Heart left ventricle (tissue), 16 donors: ENCODE results near the gene MGA. TPM values are rescaled to one million over a fixed set of nuclear protein-coding genes. Genes with fewer than 3 reads are reported as not detected.

ENCODE experiments used
- ATAC-seq, 4 donors: fragments of 200-7000 bp; cut with Tn5 transposase; one replicate each; pipeline ENCODE4 v1.9.1; 2020 to 2022; ENCODE audit warnings: moderate library complexity in 4 of 4, mild to moderate bottlenecking in 3 of 4, moderate number of reproducible peaks in 1 of 4
- DNase-seq, 5 donors: peaks; one replicate each; pipeline ENCODE4 v3.0.0-alpha.2; 2020
- H3K27ac ChIP-seq, 12 donors: fragments of 200-600 bp; sonication (generic) in 4 of 12; one replicate each; pipeline versions ENCODE4 v1.5.0 to v1.8.0; 2016 to 2022; ENCODE audit warnings: mild to moderate bottlenecking in 2 of 12
- H3K27me3 ChIP-seq, 9 donors: fragments of 200-600 bp; sonication (generic) in 2 of 9; one replicate each; pipeline versions ENCODE4 v1.5.1 to v1.8.0; 2016 to 2022; ENCODE audit warnings: mild to moderate bottlenecking in 3 of 9
- H3K36me3 ChIP-seq, 9 donors: fragments of 200-600 bp; sonication (generic) in 2 of 9; one replicate each; pipeline versions ENCODE4 v1.5.0 to v1.8.0; 2018 to 2022; ENCODE audit warnings: mild to moderate bottlenecking in 2 of 9
- H3K4me1 ChIP-seq, 12 donors: fragments of 200-600 bp; sonication (generic) in 4 of 12; one replicate each; pipeline versions ENCODE4 v1.5.0 to v1.8.0; 2016 to 2022; ENCODE audit warnings: mild to moderate bottlenecking in 3 of 12
- H3K4me3 ChIP-seq, 12 donors: fragments of 200-600 bp; sonication (generic) in 4 of 12; one replicate each; pipeline versions ENCODE4 v1.5.0 to v1.8.0; 2017 to 2022; ENCODE audit warnings: mild to moderate bottlenecking in 9 of 12, moderate library complexity in 4 of 12
- H3K9me3 ChIP-seq, 12 donors: fragments of 200-600 bp; sonication (generic) in 4 of 12; one replicate each; pipeline versions ENCODE4 v1.5.0 to v1.8.0; 2016 to 2022; ENCODE audit warnings: mild to moderate bottlenecking in 1 of 12
- POLR2A ChIP-seq, 2 donors: fragments of 450-650 bp; IDR thresholded peaks; one replicate each; pipeline ENCODE4 v1.6.1; 2017; ENCODE audit warnings: antibody characterized with exemption in 2 of 2, mild to moderate bottlenecking in 2 of 2, moderate library complexity in 2 of 2
- WGBS, 4 donors: extraction: QIAGEN DNeasy Blood & Tissue Kit in 2 of 4; methylation state at CpG; one replicate each; pipeline versions ENCODE4 v1.1.5 to v1.1.7; 2013 to 2018; 5-methylcytosine and 5-hydroxymethylcytosine counted together
- intact Hi-C, 10 donors: fragments of 100-400 bp; cut with DNase I; formaldehyde crosslinking; loops; one replicate each; pipeline versions ENCODE4 v1.11.1 to v1.14.2; 2022
- polyA plus RNA-seq, 2 donors: library from polyadenylated mRNA; stranded (reverse); fragments of 200-250 nt; gene quantifications; one replicate each; pipeline ENCODE4 v1.2.3, GENCODE V29; 2013
- total RNA-seq, 9 donors: library from RNA; depleted of rRNA in 2 of 9; stranded (reverse); fragments of >200 nt in 2 of 9; fragmentation: NEBNext Ultra II Directional in 3 of 9; extraction: Animal tissue kit (Norgen Biotek cat#: 25700) in 3 of 9; gene quantifications; one replicate each; pipeline versions ENCODE4 v1.1.0 to v1.2.4, GENCODE V29; 2016 to 2023
- TF ChIP-seq, protein P1 (sequence below), 12 donors: fragments of 200-600 bp; sonication (generic) in 4 of 12; IDR thresholded peaks; one replicate each; pipeline versions ENCODE4 v1.5.0 to v1.8.0; 2018 to 2022; ENCODE audit warnings: antibody characterized with exemption in 12 of 12, mild to moderate bottlenecking in 5 of 12
- donor health status: ischemic (EF 13 %, LVEDD 7.1; RV severe dilation, severe dysfunction).
- donor health status: healthy with polysubstance abuse.
- donor health status: DM: no; HTN: yes; CAD: no.
- donor health status: DM: no; HTN: no; CAD: no.
- donor health status: ischemic (EF 25% LVEDD 6.9; RV normal size, moderate dysfunction).
- donor health status: ischemic (EF 25% LVEDD 5.7; RV mildly dilated, moderate dysfunction).
- donor health status: healthy.
- donor health status: DM: yes; HTN: yes; CAD: no.
- donor health status: ischemic (EF 35%, LVEDD 5.7; RV mildly dilated, moderate dysfunction).
- donor health status: nonischemic (EF 11% LVEDD 7.7; RV severe dilation, severe dysfunction).
- donor health status: DM: yes; HTN: yes; CAD: no.
- donor health status: PGD.
- donor health status: ischemic (EF 29% LVEDD 5.4; RV normal size, mild dysfunction).
- donor health status: nonischemic (EF 23%, LVEDD 6.1; RV moderate dilation, normal function).

The MGA gene
- total and polyA plus RNA-seq, 11 donors = 5.3 to 58.7 (median 34.5) TPM

DNA sequence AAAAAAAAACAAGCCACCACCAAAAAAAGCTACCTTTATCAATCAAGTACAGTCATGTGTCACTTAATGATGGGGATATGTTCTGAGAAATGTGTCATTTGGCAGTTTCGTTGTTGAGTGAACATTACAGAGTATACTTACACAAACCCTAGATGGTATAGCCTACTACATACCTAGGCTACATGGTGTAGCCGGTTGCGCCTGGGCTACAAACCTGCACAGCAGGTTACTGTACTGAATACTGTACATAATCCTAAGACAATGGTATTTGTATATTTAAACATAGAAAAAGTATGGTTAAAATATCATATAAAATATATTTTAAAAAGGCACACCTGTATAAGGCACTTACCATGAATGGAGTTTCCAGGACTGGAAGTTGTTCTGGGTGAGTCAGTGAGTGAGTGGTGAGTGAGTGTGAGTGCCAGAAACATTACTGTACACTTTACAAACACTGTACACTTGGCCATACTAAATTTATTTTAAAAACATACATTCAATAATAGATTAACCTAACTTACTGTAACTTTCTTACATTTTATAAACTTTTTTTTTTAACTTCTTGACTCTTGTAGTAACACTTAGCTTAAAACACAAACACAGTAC lies 141.7 kb downstream of the MGA start:
- TF ChIP-seq, protein P1, sequence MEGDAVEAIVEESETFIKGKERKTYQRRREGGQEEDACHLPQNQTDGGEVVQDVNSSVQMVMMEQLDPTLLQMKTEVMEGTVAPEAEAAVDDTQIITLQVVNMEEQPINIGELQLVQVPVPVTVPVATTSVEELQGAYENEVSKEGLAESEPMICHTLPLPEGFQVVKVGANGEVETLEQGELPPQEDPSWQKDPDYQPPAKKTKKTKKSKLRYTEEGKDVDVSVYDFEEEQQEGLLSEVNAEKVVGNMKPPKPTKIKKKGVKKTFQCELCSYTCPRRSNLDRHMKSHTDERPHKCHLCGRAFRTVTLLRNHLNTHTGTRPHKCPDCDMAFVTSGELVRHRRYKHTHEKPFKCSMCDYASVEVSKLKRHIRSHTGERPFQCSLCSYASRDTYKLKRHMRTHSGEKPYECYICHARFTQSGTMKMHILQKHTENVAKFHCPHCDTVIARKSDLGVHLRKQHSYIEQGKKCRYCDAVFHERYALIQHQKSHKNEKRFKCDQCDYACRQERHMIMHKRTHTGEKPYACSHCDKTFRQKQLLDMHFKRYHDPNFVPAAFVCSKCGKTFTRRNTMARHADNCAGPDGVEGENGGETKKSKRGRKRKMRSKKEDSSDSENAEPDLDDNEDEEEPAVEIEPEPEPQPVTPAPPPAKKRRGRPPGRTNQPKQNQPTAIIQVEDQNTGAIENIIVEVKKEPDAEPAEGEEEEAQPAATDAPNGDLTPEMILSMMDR (IDR thresholded peaks at IDR 0.05) = no peak
- TF ChIP-seq POLR2A (IDR thresholded peaks at IDR 0.05) = no peak
- Histone ChIP-seq H3K9me3 (no peaks in the 10 kb centered on the region), H3K27ac (no peak overlapping the region), H3K27me3 (no peaks in the 10 kb centered on the region), H3K4me1 (peaks cover 0 to 39% (median 6%) of the 10 kb centered on the region in 12 donors), H3K36me3 (peaks cover 0 to 27% (median 16%) of the 10 kb centered on the region in 9 donors), H3K4me3 (no peak overlapping the region)
- no peak for ATAC-seq
- intact Hi-C loops = no loop called here
- no peak for DNase-seq
- WGBS, 4 donors = 91 to 97% (median 94%) methylated on average over 3 of the region's 3 CpGs

DNA sequence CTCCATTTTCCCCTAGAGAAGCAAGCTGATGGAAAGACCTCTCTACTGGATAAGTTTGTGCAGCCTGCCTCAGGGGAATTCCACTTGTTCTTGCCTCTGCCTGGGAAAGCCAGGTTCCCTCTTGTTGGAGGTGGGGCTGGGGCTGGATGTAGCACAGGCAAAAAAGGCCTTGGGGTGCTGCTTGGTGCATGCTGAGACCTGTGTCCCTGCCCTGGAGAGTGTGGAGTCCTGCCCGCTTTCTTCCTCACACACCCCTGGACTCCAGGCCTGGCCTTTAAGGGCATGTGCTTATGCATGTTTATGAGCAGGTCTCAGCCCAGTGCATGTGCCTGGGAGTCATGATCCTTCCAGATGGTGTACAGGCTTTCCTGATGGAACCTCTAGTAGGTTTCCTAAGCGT lies 144.2 kb downstream of the MGA start:
- peak in 1 of 4 donors; percentile 20 for ATAC-seq
- intact Hi-C loops = no loop called here
- 74 to 97% (median 93%) methylated on average over 1 to 2 of the region's 2 CpGs for WGBS, 4 donors
- H3K9me3 ChIP-seq = no peaks in the 10 kb centered on the region
- H3K27ac ChIP-seq = peak overlapping the region in 1 of 12 donors; percentile 26
- H3K36me3 ChIP-seq = peaks cover 0 to 26% (median 15%) of the 10 kb centered on the region in 9 donors
- DNase-seq = no peak
- peaks cover 0 to 22% (median 1%) of the 10 kb centered on the region in 12 donors for H3K4me1 ChIP-seq
- H3K27me3 ChIP-seq = no peaks in the 10 kb centered on the region
- no peak overlapping the region for H3K4me3 ChIP-seq
- TF ChIP-seq, protein P1 (IDR thresholded peaks at IDR 0.05) = no peak
- TF ChIP-seq POLR2A (IDR thresholded peaks at IDR 0.05) = no peak

- ATAC-seq = no peak
These were observed 144.9 kb downstream of the MGA start for GRCh38 chr15:41804916-41805666.

More at GRCh38 chr15:41804916-41805666, 144.9 kb downstream of the MGA start:
- no peak for TF ChIP-seq POLR2A (IDR thresholded peaks at IDR 0.05)
- TF ChIP-seq, protein P1 (IDR thresholded peaks at IDR 0.05) = no peak
- Histone ChIP-seq H3K4me1 (peaks cover 0 to 22% (median 2%) of the 10 kb centered on the region in 12 donors), H3K36me3 (peaks cover 0 to 18% (median 10%) of the 10 kb centered on the region in 9 donors), H3K27me3 (no peaks in the 10 kb centered on the region), H3K4me3 (no peak overlapping the region), H3K9me3 (no peaks in the 10 kb centered on the region), H3K27ac (peak overlapping the region in 2 of 12 donors; percentile 0 to 26)
- no peak for DNase-seq
- intact Hi-C loops = no loop called here
- WGBS, 4 donors = 76 to 79% (median 77%) methylated on average over 8 of the region's 8 CpGs
